ENCODE measurements around the gene DEDD. TPM values are rescaled to one million over a fixed set of nuclear protein-coding genes. Genes with fewer than 3 reads are reported as not detected.

The DEDD gene
- total and polyA plus RNA-seq, 10 of the 15 experiments (the other 5 are each of a cell fraction or from before 2014, with no cell fraction given) = 13.6 to 33.9 (median 30.3) TPM

DNA sequence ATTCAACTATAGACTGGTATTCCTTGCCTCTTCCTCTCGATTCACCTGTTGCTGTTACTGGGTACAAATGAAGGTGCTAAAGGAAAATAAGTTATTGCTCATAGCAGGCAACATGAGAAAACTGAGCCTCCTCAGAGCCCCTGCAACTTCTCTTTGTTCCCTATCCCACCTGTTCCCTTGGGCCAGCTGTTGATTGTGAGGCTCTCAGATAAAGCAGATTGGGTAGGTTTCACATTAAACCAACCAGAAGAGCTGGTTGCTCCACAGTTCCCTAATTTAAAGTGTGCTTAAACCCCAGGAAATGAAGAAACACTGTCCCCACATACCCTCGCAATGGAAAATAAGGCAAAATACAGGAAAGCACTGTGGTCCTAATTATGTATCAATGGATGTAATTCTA, 4.8 kb downstream of the DEDD start:
- Histone ChIP-seq H3K4me3 (no peak overlapping the region), H3K27me3 (replicated peaks in 1 of 2; ENCODE audit: control insufficient read depth in 2 of 2, insufficient read depth in 2 of 2, low read length in 1 of 2) (no peaks in the 10 kb centered on the region), H3K79me2 (ENCODE audit: control insufficient read depth, insufficient read depth, low read length) (peaks cover 30% of the 10 kb centered on the region), H4K20me1 (ENCODE audit: control insufficient read depth, insufficient read depth) (no peaks in the 10 kb centered on the region; the same call in 1 of the 2 replicates), H3K4me1 (ENCODE audit: control insufficient read depth, insufficient read depth, low read length) (peaks cover 3% of the 10 kb centered on the region), H3K27ac (ENCODE audit: control insufficient read depth, insufficient read depth) (no peak overlapping the region), H3K9me3 (replicated peaks; ENCODE audit: control insufficient read depth, insufficient read depth, low read length) (no peaks in the 10 kb centered on the region), H2AFZ (ENCODE audit: control insufficient read depth, low read depth, low read length) (no peak overlapping the region), H3K4me2 (ENCODE audit: control insufficient read depth, insufficient read depth) (no peak overlapping the region), H3K36me3 (ENCODE audit: control insufficient read depth in 2 of 2, insufficient read depth in 2 of 2, low read length in 1 of 2) (peaks cover 10 to 20% of the 10 kb centered on the region in 2 experiments), H3K9ac (ENCODE audit: control insufficient read depth, insufficient read depth, low read length) (no peak overlapping the region)
- 76% methylated on average over 2 of the region's 2 CpGs for WGBS (ENCODE audit: insufficient coverage, insufficient replicate concordance, low lambda C conversion rate, missing lambda C conversion rate)
- in situ Hi-C loops (cut with MboI) (no loop called here), intact Hi-C loops (cut with micrococcal nuclease; ENCODE audit: unreplicated experiment) (no loop called here)
- ChIA-PET CTCF (interaction anchor here (0.7 to 2.1 kb wide), 8 partner anchors 10 to 137 kb away, joined by 3 to 12 read pairs (median 4); partner anchors contain the start of genes ARHGAP30 and KLHDC9), RAD21 (ENCODE audit: unreplicated experiment) (interaction anchor here (1.2 kb wide), 1 partner anchor 13 kb away, joined by 4 read pairs; no protein-coding TSS in a partner anchor), SMC1A (ENCODE audit: uncharacterized antibody, unreplicated experiment) (interaction anchor here (0.9 to 1.5 kb wide), 6 partner anchors 10 to 66 kb away, joined by 3 to 8 read pairs (median 3); partner anchors contain the start of genes NIT1 and PFDN2), POLR2A (interaction anchor here (1.0 kb wide), 3 partner anchors 8 to 27 kb away, joined by 3 to 4 read pairs (median 3); partner anchors contain the start of gene UFC1)
- FAIRE-seq = no peak
- BruUV-seq (replicated peaks) = no TSS peak
- no peak for TF ChIP-seq SP1 (IDR thresholded peaks at IDR 0.05; ENCODE audit: low read depth, low read length)
- TF ChIP-seq SIX5 (IDR thresholded peaks at IDR 0.05; ENCODE audit: low read depth, low read length, severe bottlenecking) = no peak
- TF ChIP-seq NR2C2 (IDR thresholded peaks at IDR 0.05; ENCODE audit: borderline replicate concordance, control insufficient read depth, insufficient read length, low read depth) = no peak
- no peak for DNase-seq (ENCODE audit: low read depth, low spot score)
- ATAC-seq = no peak

DNA sequence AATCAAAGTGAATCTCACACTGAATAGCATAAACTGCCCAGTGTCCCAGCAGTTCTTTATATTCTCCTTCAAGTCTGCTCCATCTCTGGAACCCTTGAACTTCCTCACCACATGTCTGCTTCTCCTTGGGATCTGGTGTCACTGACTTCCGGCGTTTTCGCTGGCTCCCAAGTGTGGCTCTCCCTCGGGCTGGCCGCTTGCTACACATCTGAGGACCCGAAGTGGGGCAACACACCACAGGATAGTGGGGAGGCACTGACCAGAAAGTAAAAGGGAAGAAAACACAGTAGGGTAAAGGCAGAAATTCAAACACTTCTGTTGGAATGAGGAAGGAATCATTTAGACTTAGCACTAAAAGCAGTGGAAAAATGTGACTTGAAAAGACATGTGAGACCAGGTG, 9.5 kb downstream of the DEDD start:
- WGBS (ENCODE audit: insufficient coverage, insufficient replicate concordance, low lambda C conversion rate, missing lambda C conversion rate) = 93% methylated on average over 6 of the region's 6 CpGs
- POLR2A ChIA-PET = interaction anchor here (0.7 kb wide), 1 partner anchor 81 kb away, joined by 3 read pairs; no protein-coding TSS in a partner anchor
- Histone ChIP-seq H3K4me1 (ENCODE audit: control insufficient read depth, insufficient read depth, low read length) (peaks cover 19% of the 10 kb centered on the region), H3K27me3 (replicated peaks in 1 of 2; ENCODE audit: control insufficient read depth in 2 of 2, insufficient read depth in 2 of 2, low read length in 1 of 2) (no peaks in the 10 kb centered on the region), H3K36me3 (ENCODE audit: control insufficient read depth in 2 of 2, insufficient read depth in 2 of 2, low read length in 1 of 2) (peaks cover 17 to 18% of the 10 kb centered on the region in 2 experiments), H3K4me2 (ENCODE audit: control insufficient read depth, insufficient read depth) (no peak overlapping the region), H3K27ac (ENCODE audit: control insufficient read depth, insufficient read depth) (no peak overlapping the region), H3K9me3 (replicated peaks; ENCODE audit: control insufficient read depth, insufficient read depth, low read length) (no peaks in the 10 kb centered on the region), H3K4me3 (no peak overlapping the region), H4K20me1 (ENCODE audit: control insufficient read depth, insufficient read depth) (no peaks in the 10 kb centered on the region), H2AFZ (ENCODE audit: control insufficient read depth, low read depth, low read length) (no peak overlapping the region), H3K79me2 (ENCODE audit: control insufficient read depth, insufficient read depth, low read length) (peaks cover 16% of the 10 kb centered on the region), H3K9ac (ENCODE audit: control insufficient read depth, insufficient read depth, low read length) (no peak overlapping the region)
- DNase-seq (ENCODE audit: low read depth, low spot score) = no peak
- no TSS peak for BruUV-seq (replicated peaks)
- ATAC-seq = no peak
- SMC1A ChIA-PET (ENCODE audit: uncharacterized antibody, unreplicated experiment) = no interaction called here
- FAIRE-seq = no peak
- intact Hi-C loops (cut with micrococcal nuclease; ENCODE audit: unreplicated experiment) (no loop called here), in situ Hi-C loops (cut with MboI) (no loop called here)
- RAD21 ChIA-PET (ENCODE audit: unreplicated experiment) = no interaction called here
- CTCF ChIA-PET = no interaction called here
- TF ChIP-seq NBN (IDR thresholded peaks at IDR 0.05) = no peak
- no peak for TF ChIP-seq LARP7 (IDR thresholded peaks at IDR 0.05)
- TF ChIP-seq ASH2L (IDR thresholded peaks at IDR 0.05; ENCODE audit: borderline replicate concordance, low read depth) = no peak
- TF ChIP-seq SRF (IDR thresholded peaks at IDR 0.05; ENCODE audit: low read depth in 2 of 2, low read length in 2 of 2) = no peak
- TF ChIP-seq NR2F1 (conservative IDR thresholded peaks at IDR 0.05) = no peak
- TF ChIP-seq STAT1 (conservative IDR thresholded peaks at IDR 0.05) = no peak
- no peak for TF ChIP-seq CREB1 (IDR thresholded peaks at IDR 0.05; ENCODE audit: low read depth)
- no peak for TF ChIP-seq GATAD2B (conservative IDR thresholded peaks at IDR 0.05; ENCODE audit: low read depth)
- no peak for TF ChIP-seq CBX3 (IDR thresholded peaks at IDR 0.05; ENCODE audit: borderline replicate concordance, low read depth)
- no peak for TF ChIP-seq MXI1 (IDR thresholded peaks at IDR 0.05; ENCODE audit: low read depth, low read length)
- no peak for TF ChIP-seq STAT3 (IDR thresholded peaks at IDR 0.05; ENCODE audit: low read depth, low read length)
- TF ChIP-seq MYB (IDR thresholded peaks at IDR 0.05; ENCODE audit: borderline replicate concordance, low read depth, low read length) = no peak
- no peak for TF ChIP-seq SKIL (IDR thresholded peaks at IDR 0.05; ENCODE audit: low read depth, poor library complexity, severe bottlenecking)
- TF ChIP-seq, protein P1, sequence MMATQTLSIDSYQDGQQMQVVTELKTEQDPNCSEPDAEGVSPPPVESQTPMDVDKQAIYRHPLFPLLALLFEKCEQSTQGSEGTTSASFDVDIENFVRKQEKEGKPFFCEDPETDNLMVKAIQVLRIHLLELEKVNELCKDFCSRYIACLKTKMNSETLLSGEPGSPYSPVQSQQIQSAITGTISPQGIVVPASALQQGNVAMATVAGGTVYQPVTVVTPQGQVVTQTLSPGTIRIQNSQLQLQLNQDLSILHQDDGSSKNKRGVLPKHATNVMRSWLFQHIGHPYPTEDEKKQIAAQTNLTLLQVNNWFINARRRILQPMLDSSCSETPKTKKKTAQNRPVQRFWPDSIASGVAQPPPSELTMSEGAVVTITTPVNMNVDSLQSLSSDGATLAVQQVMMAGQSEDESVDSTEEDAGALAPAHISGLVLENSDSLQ (IDR thresholded peaks at IDR 0.05) = no peak

All from GM12878 (cell line).